ENCODE data around the gene CRK.
A peak's percentile ranks its signal among the peaks of the same experiment; 100 is the strongest.

The CRK gene

GRCh38 chr17:1485423-1486376 lies 29.7 kb upstream of the CRK start:
- peak; percentile 56 to 66 for DNase-seq

DNA sequence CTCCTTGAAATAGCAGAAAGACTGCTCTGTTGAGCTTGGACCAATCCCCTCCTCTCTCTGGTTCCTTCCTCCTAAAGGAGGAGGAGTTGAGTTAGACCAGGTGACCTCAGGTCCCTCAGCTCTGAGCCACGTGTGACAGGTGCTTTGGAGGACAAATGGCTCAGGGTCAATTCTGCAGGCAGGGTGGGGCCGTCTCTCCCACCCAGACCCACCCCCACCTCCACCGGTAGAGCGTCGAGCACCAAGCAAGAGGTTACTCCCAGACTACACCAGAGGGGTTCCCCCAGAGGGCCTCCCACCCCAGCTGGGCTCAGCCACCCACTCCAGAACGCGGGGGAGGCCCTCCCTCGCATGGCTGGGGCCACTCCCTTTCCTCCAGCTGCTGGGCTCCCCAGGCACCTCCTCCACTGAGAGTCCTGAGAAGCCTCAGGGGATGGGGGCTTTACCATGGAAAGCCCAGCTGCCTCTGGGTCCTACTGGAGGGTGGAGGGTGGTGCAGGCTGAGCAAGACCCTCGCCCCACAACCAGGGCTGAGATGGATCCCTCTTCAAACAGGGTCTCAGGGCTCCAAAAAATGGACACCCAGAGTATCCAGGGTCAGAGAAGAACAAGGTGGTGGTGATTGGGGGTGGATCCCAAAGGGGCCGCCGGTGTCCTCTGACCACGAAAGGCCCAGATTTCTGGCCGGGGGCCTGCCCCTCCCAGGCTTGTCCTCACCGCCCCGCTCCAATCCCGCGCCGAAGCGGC lies 28.8 kb upstream of the CRK start:
- DNase-seq, result peak; percentile 70 to 80

- no peak for DNase-seq
Measured at GRCh38 chr17:1484060-1484535, 28.1 kb upstream of the CRK start.

DNA sequence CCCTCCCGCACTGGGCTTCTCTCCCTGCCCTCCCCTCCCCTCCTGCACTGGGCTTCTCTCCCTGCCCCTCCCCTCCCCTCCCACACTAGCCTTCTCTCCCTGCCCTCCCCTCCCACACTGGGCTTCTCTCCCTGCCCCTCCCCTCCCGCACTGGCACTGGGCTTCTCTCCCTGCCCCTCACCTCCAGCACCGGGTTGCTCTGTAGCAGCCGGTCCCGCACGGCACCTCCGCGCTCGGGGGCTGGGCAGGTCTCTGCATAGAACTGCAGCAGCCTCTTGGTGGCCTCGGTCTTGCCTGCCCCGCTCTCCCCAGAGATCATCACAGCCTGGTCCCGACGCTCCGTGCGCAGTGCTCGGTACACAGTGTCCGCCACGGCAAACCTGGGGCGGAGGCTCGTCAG lies 26.6 kb upstream of the CRK start:
- no peak for DNase-seq

GRCh38 chr17:1481736-1482135 lies 25.7 kb upstream of the CRK start:
- no peak for DNase-seq

DNA sequence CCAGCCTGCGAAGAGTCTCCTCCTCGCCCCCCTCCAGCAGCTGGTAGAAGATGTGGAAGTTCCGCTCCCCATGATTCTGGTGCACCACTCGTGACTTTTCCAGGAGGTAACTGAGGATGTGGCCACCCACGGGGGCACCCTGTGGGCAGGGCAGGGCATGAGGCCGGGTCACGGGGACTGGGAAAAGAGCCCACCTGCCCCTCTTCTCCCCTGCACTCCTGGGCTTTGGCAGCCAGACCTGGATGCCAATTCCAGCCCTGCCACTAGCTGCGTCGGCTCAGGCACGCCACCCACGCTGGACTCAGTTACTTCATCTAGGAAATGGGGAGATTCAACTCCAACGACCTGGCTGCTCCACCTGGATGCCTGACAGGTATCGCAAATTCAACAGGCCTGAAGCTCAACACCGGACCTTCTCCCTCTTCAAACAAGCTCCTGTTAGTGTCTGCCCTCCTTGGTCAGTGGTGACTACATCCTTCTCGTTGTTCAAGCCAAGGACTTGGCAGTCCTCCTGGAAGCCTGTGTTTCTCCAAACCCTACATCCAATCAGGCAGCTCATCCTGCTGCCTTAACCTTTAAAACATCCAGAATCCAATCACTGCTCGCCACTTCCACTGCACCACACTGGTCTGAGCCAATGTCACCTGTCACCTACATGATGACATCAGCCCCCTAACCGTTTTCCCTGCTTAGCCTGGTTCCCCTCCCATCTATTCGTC lies 24.9 kb upstream of the CRK start:
- no peak for DNase-seq

DNA sequence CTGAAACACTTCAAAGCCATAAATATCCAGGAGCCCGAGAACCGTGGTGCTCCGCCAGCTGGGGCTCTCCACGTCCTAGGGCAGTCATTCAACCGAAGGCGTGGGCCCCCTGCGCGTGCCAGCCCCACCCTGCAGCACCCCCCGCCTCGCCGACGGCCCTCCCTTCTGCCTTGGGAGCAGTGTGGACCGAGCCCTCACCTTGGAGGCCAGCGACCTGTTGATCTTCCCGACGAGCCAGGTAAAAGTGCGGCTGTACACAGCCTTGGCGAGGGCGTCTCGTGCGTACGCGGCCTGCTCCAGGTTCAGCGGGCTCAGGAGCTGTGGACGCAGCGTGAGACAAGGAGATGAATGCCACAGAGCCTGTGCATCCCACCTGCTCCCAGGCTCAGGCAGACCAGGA lies 22.4 kb upstream of the CRK start:
- no peak for DNase-seq

- DNase-seq, result no peak
Measured at GRCh38 chr17:1475321-1475854, 19.4 kb upstream of the CRK start.

DNA sequence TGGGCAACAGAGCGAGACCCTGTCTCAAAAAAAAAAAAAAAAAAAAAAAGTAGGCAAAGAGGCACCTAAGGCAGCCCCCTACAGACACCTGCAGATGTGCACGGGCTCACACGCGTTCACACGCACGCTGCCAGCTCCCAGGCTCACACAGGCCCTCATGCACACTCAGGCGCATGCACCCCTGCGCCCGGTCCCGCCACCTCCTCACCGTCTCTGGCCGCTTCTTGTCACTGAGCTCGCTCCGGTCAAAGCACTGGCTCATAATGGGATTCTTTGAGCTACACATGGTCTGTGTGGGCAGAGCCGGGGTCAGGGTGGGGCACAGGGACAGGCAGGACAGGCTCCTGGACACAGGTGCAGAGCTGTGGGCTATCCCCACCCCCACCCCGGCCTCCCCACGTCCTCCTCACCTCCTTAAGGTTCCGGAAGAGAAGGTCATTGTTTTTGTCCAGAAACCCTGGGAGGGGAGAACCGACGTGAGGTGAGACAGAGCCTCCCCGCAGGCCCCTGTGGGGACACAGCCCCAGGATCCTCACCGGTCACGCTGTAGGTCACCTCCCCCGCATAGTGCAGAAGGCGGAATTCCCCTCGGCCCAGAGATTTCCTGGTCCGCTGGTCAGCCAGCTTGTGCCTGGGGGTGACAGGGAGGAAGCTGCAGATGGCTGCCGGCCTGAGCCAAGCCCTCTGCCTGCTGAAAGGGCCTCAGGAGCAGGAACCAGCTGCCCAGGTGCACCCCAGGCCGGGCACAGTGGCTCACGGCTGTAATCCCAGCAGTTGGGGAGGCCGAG lies 18.6 kb upstream of the CRK start:
- no peak for DNase-seq

- peak in 1 of 2 donors; percentile 45 for DNase-seq
Measured at GRCh38 chr17:1473841-1474240, 17.8 kb upstream of the CRK start.

DNA sequence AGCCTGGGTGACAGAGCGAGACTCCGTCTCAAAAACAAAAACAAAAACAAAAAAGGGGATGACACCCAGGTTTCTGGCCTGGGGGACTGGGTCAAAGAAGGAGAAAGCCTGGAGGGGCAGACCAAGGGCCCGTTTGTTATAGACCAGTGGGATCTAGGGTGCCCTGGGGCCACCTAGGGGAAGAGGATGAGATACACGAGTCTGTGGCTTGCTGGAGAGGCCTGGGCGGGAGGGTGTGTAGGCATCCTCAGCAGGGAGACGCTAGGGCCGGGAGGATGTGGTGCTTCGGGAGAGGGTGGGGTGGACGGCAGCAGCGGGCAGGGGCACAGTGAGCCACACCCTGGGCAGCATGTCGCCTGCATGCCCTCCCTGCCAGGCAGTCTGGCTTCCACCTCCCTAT lies 17.1 kb upstream of the CRK start:
- no peak for DNase-seq

- no peak for DNase-seq
Measured at GRCh38 chr17:1471911-1472821, 16.1 kb upstream of the CRK start.

GRCh38 chr17:1471490-1471889 lies 15.5 kb upstream of the CRK start:
- DNase-seq, result no peak

- DNase-seq, result no peak
Measured at GRCh38 chr17:1470755-1471462, 14.9 kb upstream of the CRK start.

DNA sequence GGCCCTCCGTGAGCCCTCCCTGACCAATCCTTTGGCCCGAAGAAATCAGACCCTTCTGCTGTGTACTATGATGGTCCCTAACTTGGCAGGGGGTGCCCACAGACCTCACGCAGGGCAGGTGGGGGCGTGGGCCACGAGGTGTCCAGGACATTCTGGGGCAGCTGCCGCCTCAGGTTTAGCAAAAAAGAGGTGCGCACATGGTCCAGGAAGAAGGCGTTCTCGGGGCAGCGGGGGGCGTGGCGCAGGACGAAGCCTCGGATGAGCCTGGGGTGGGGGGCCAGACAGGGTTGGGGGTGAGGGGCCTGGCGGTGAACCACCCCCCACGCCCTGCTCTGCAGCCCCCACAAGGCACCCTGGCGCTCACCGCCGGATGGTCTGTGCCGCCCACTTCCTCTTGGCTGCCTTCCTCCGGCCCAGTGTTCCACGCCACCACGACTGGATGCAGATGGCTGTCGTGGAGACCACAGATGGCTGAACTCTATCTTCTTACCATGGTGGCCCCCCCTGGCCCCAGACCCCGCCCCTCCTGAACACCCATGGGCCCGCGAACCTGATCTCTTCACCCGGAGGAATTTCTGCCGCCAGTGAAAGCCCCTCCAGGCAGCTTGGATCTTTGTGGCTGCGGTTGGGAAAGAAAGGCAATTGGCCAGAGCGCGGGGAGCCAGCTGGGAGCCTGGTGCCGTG lies 14.2 kb upstream of the CRK start:
- no peak for DNase-seq

- DNase-seq, result no peak
Measured at GRCh38 chr17:1469231-1469852, 13.3 kb upstream of the CRK start.

GRCh38 chr17:1467898-1468492 lies 12.0 kb upstream of the CRK start:
- peak in 1 of 2 donors; percentile 64 for DNase-seq

DNA sequence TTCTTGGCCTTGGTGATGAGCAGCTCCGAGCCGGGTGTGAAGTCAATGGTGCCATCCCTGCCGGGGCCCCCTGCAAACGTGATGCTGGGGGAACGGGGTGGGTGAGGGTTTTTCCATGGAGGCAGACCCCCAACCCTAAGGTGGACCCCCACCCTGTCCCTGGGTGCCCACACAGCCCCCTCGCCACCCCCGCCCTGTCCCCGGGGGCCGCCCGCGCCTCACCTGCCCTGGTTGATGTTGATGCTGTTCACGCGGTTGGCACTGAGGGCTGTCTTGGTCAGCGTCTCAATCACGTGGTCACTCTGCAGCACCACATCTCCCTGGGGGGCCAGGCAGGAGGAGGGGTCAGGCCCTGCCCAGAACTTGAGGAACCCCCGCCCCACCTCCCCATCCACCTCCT lies 11.2 kb upstream of the CRK start:
- DNase-seq, result no peak

- no peak for DNase-seq
Measured at GRCh38 chr17:1464186-1464585, 8.2 kb upstream of the CRK start.
